HCT116 (cell line): Measurements from ENCODE around the gene SYTL3. TPM values are rescaled to one million over a fixed set of nuclear protein-coding genes. Genes with fewer than 3 reads are reported as not detected.
A peak's percentile ranks its signal among the peaks of the same experiment; 100 is the strongest.

Experiments
- ATAC-seq: fragments of 200-7000 bp; cut with Tn5 transposase; 2 replicates; pipeline ENCODE4 v1.9.1; 2020; ENCODE audit warnings: mild to moderate bottlenecking, moderate library complexity
- BruUV-seq: library from RNA; stranded (reverse); fragments of 400-500 nt; replicated peaks from 2 replicates; lab custom pipeline; 2021; lab: Mats Ljungman, UMichigan
- CTCF ChIA-PET: fragments of 300-600 bp; sonication (Branson Sonifier 250); formaldehyde crosslinking; loops from one replicate; lab custom pipeline; 2021; ENCODE audit warnings: antibody characterized with exemption; lab: Charles Lee
- POLR2A ChIA-PET: fragments of 300-600, 350-600 bp; sonication (Branson Sonifier 250); formaldehyde crosslinking; loops from one replicate; lab custom pipeline; 2021; ENCODE audit warnings: antibody characterized with exemption; lab: Charles Lee
- RAD21 ChIA-PET, 2 experiments: fragments of 300-600 bp; sonication (Branson Sonifier 250); formaldehyde crosslinking; loops; one replicate each; lab custom pipeline; 2023; ENCODE audit warnings: low total read pairs in 2 of 2; ENCODE audit not compliant: uncharacterized antibody in 2 of 2, unreplicated experiment in 2 of 2, low non-redundant PET in 1 of 2; lab: Charles Lee
- DNase-seq: peaks from one replicate; pipeline ENCODE4 v3.0.0-alpha.2; 2010; ENCODE audit warnings: low read depth, low spot score
- H2AFZ ChIP-seq: fragments of 200-600 bp; shearing (Covaris generic), sonication (generic); 2 replicates; pipeline ENCODE4 v1.6.1; 2017; ENCODE audit warnings: low read depth, mixed run types, mixed read lengths, antibody characterized with exemption, low read length; ENCODE audit not compliant: poor library complexity, severe bottlenecking
- H3K27ac ChIP-seq: 2 replicates; pipeline ENCODE4 v1.5.1; 2012; ENCODE audit warnings: low read depth, low read length
- H3K27me3 ChIP-seq: fragments of 200-600 bp; sonication (generic); 2 replicates; pipeline ENCODE4 v1.6.1; 2016; ENCODE audit warnings: mixed run types, low read length, mixed read lengths; ENCODE audit not compliant: insufficient read depth
- H3K36me3 ChIP-seq, 2 experiments: fragments of 200-500 bp in 1 of 2; fragments of 200-600 bp in 1 of 2; sonication (Bioruptor generic) in 1 of 2; sonication (generic) in 1 of 2; 2 replicates each; pipeline versions ENCODE4 v1.5.1 to v1.6.1; 2014 to 2016; ENCODE audit warnings: low read length in 2 of 2, inconsistent platforms in 1 of 2, mixed read lengths in 1 of 2, mixed run types in 1 of 2; ENCODE audit not compliant: insufficient read depth in 2 of 2, control insufficient read depth in 1 of 2
- H3K4me1 ChIP-seq, 2 experiments: fragments of 200-600 bp in 1 of 2; sonication (generic) in 1 of 2; 2 replicates each; pipeline versions ENCODE4 v1.5.1 to v1.6.1; 2012 to 2017; ENCODE audit warnings: low read length in 2 of 2, inconsistent platforms in 1 of 2, mild to moderate bottlenecking in 1 of 2, mixed read lengths in 1 of 2, mixed run types in 1 of 2, moderate library complexity in 1 of 2; ENCODE audit not compliant: insufficient read depth in 2 of 2, control insufficient read depth in 1 of 2
- H3K4me2 ChIP-seq: fragments of 200-600 bp; sonication (generic); 2 replicates; pipeline ENCODE4 v1.6.1; 2017; ENCODE audit warnings: mixed run types, low read length, mixed read lengths
- H3K4me3 ChIP-seq, 2 experiments: fragments of 200-600 bp in 1 of 2; sonication (generic) in 1 of 2; replicated peaks in 1 of 2; 2 replicates each; pipeline ENCODE4 v1.5.1; 2011 to 2016; ENCODE audit warnings: low read length in 2 of 2, control low read depth in 1 of 2, low read depth in 1 of 2, mild to moderate bottlenecking in 1 of 2, mixed read lengths in 1 of 2, mixed run types in 1 of 2
- H3K79me2 ChIP-seq: fragments of 200-600 bp; sonication (generic); 2 replicates; pipeline ENCODE4 v1.6.1; 2017; ENCODE audit warnings: mild to moderate bottlenecking, mixed run types, low read length, moderate library complexity, mixed read lengths; ENCODE audit not compliant: insufficient read depth
- H3K9ac ChIP-seq: fragments of 200-600 bp; sonication (generic); 2 replicates; pipeline ENCODE4 v1.6.1; 2016; ENCODE audit warnings: low read length, mixed read lengths
- H3K9me2 ChIP-seq: fragments of 200-600 bp; sonication (generic), shearing (Covaris generic); 2 replicates; pipeline ENCODE4 v1.6.1; 2017; ENCODE audit warnings: mixed run types, mild to moderate bottlenecking, moderate library complexity; ENCODE audit not compliant: insufficient read depth
- H3K9me3 ChIP-seq, 2 experiments: fragments of 200-500 bp in 1 of 2; fragments of 200-600 bp in 1 of 2; sonication (Bioruptor generic) in 1 of 2; sonication (generic) in 1 of 2; 2 replicates each; pipeline ENCODE4 v1.6.1; 2014 to 2017; ENCODE audit warnings: low read length in 2 of 2, mixed read lengths in 2 of 2, inconsistent platforms in 1 of 2, low read depth in 1 of 2, mild to moderate bottlenecking in 1 of 2, mixed run types in 1 of 2, moderate library complexity in 1 of 2; ENCODE audit not compliant: control insufficient read depth in 1 of 2, insufficient read depth in 1 of 2
- H4K20me1 ChIP-seq: fragments of 200-600 bp; sonication (generic), shearing (Covaris generic); 2 replicates; pipeline ENCODE4 v1.6.1; 2017; ENCODE audit warnings: mixed run types, mild to moderate bottlenecking, moderate library complexity; ENCODE audit not compliant: insufficient read depth
- CEBPB ChIP-seq: IDR thresholded peaks from 2 replicates; pipeline ENCODE4 v1.6.1; 2012; ENCODE audit warnings: low read depth
- EGR1 ChIP-seq: IDR thresholded peaks from 2 replicates; pipeline ENCODE4 v1.6.1; 2012; ENCODE audit warnings: low read depth
- EZH2 ChIP-seq: fragments of 200-600 bp; sonication (generic); IDR thresholded peaks from 2 replicates; pipeline ENCODE4 v1.6.1; 2017; ENCODE audit warnings: antibody characterized with exemption, mixed run types
- EZH2phosphoT487 ChIP-seq: fragments of 200-600 bp; IDR thresholded peaks from 2 replicates; pipeline ENCODE4 v1.6.1; 2018; ENCODE audit warnings: antibody characterized with exemption, borderline replicate concordance
- FOSL1 ChIP-seq: IDR thresholded peaks from 2 replicates; pipeline ENCODE4 v1.6.1; 2012; ENCODE audit warnings: low read depth
- JUND ChIP-seq: IDR thresholded peaks from 2 replicates; pipeline ENCODE4 v1.6.1; 2012
- POLR2AphosphoS5 ChIP-seq: IDR thresholded peaks from 2 replicates; pipeline ENCODE4 v1.6.1; 2011; ENCODE audit warnings: mild to moderate bottlenecking, low read depth, low read length, moderate library complexity
- YY1 ChIP-seq: IDR thresholded peaks from 2 replicates; pipeline ENCODE4 v1.6.1; 2011; ENCODE audit warnings: low read length, low read depth, moderate library complexity, mild to moderate bottlenecking; ENCODE audit not compliant: insufficient replicate concordance; ENCODE audit errors: extremely low read depth
- ZFX ChIP-seq: fragments of 450-650 bp; IDR thresholded peaks from 2 replicates; pipeline ENCODE4 v1.6.1; 2017
- intact Hi-C: fragments of 100-400 bp; cut with micrococcal nuclease; formaldehyde crosslinking; loops from 2 replicates; pipeline ENCODE4 v1.10.0; 2022
- total RNA-seq: library from RNA; stranded (reverse); gene quantifications from one replicate; pipeline ENCODE4 v1.2.1, GENCODE V29; 2021; ENCODE audit not compliant: unreplicated experiment
- TF ChIP-seq, protein P1 (sequence below): IDR thresholded peaks from 2 replicates; pipeline ENCODE4 v1.6.1; 2012

The SYTL3 gene
- total RNA-seq, 1 experiment from 2014 or later = 55.3 TPM

DNA sequence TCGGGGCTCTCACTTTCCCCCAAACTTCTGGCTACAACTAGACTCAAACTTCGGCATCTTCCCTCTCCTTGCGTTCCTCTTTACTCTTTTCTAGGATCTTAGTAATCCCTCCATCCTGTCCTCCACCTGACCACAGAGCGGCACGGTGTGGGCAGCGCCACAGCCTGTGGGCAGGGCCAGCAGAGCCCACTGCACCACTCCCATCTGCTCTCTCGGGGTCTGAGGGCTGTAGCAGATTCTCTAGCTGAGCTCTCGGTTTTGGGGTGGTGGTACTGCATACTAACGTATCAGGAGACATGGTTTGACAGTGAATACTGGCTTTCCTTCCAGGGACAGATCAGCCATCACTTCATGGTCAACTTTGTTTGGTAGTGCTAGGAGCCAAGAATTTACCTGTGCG, 111.9 kb downstream of the SYTL3 start:
- Histone ChIP-seq H3K27ac (peak overlapping the region; percentile 57), H3K9me3 (no peaks in the 10 kb centered on the region), H3K4me1 (peaks cover 43 to 100% of the 10 kb centered on the region in 2 experiments; a peak in 3 of 4 replicates), H4K20me1 (0 out of 2 replicates have a peak, but pooled peaks cover 8% of the 10 kb centered on the region), H3K36me3 (peaks cover 10 to 38% of the 10 kb centered on the region in 2 experiments), H3K4me2 (peak overlapping the region; percentile 9; the same call in 1 of the 2 replicates), H3K79me2 (peaks cover 1% of the 10 kb centered on the region; the same call in 1 of the 2 replicates), H3K4me3 (no peak overlapping the region), H3K9me2 (no peaks in the 10 kb centered on the region), H3K9ac (peak overlapping the region; percentile 18), H2AFZ (no peak overlapping the region), H3K27me3 (no peaks in the 10 kb centered on the region)
- no peak for DNase-seq
- BruUV-seq = no TSS peak
- ATAC-seq = no peak
- TF ChIP-seq YY1 (no peak), ZFX (no peak), EZH2phosphoT487 (no peak), EZH2 (no peak), FOSL1 (no peak), JUND (no peak), EGR1 (no peak)
- TF ChIP-seq, protein P1, sequence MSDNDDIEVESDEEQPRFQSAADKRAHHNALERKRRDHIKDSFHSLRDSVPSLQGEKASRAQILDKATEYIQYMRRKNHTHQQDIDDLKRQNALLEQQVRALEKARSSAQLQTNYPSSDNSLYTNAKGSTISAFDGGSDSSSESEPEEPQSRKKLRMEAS = no peak
- CTCF ChIA-PET = interaction anchor here (1.5 to 2.7 kb wide), 2 partner anchors 43 to 70 kb away, joined by 4 to 11 read pairs; no protein-coding TSS in a partner anchor
- RAD21 ChIA-PET = interaction anchor here in 1 of 2 experiments (1.4 kb wide), 1 partner anchor 43 kb away, joined by 3 read pairs; no protein-coding TSS in a partner anchor
- POLR2A ChIA-PET = interaction anchor here (0.7 to 9.3 kb wide), 2 partner anchors 17 to 107 kb away, joined by 3 to 39 read pairs; no protein-coding TSS in a partner anchor
- intact Hi-C loops = loop anchor here (2.0 to 10.0 kb wide), 3 partner anchors 43 to 343 kb away; no protein-coding TSS in a partner anchor

DNA sequence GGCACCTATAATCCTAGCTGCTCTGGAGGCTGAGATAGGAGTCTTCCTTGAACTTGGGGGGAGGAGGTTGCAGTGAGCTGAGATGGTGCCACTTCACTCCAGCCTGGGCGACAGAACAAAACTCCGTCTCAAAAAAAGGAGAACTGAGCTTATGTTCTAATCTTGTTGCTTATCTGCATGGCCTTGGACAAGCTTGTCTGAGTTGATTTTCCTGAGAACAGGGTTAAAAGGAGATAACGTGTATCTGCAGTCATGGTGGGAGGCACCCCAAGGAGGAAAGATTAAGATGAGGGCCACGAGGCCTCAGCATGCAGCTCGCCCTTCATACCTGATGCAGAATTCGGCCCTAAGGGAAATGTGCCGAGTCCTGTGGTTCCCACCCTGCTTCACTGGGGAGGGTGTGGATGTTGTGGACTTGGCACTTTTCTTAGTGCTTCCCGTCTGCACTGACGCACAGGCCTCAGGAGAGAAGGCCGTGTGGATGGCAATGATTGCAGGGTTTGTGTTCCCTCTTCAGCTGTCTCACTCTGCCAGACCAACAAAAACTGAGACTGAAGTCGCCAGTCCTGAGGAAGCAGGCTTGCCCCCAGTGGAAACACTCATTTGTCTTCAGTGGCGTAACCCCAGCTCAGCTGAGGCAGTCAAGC, 113.1 kb downstream of the SYTL3 start:
- no peak for DNase-seq
- H3K4me2 ChIP-seq = 0 out of 2 replicates have a peak overlapping the region, but pooled peaks have one; percentile 2
- H3K27ac ChIP-seq = peak overlapping the region; percentile 57
- H4K20me1 ChIP-seq = peaks cover 8% of the 10 kb centered on the region; the same call in 1 of the 2 replicates
- BruUV-seq = no TSS peak
- no peak overlapping the region for H3K4me3 ChIP-seq
- H3K9me2 ChIP-seq = no peaks in the 10 kb centered on the region
- no peaks in the 10 kb centered on the region for H3K27me3 ChIP-seq
- CTCF ChIA-PET = interaction anchor here (1.0 to 2.7 kb wide), 4 partner anchors 44 to 372 kb away, joined by 4 to 11 read pairs (median 7); no protein-coding TSS in a partner anchor
- RAD21 ChIA-PET = interaction anchor here (0.7 to 1.4 kb wide), 3 partner anchors 44 to 59 kb away, joined by 3 read pairs; no protein-coding TSS in a partner anchor
- intact Hi-C loops = loop anchor here (2.0 to 10.0 kb wide), 2 partner anchors 44 to 342 kb away; no protein-coding TSS in a partner anchor
- H3K4me1 ChIP-seq = peaks cover 38 to 100% of the 10 kb centered on the region in 2 experiments; a peak in 3 of 4 replicates
- TF ChIP-seq POLR2AphosphoS5 (peak; percentile 72), CEBPB (no peak)
- H3K9me3 ChIP-seq = no peaks in the 10 kb centered on the region
- peaks cover 18 to 41% of the 10 kb centered on the region in 2 experiments for H3K36me3 ChIP-seq
- H3K79me2 ChIP-seq = peaks cover 12% of the 10 kb centered on the region; the same call in 1 of the 2 replicates
- peak overlapping the region; percentile 40 for H3K9ac ChIP-seq
- POLR2A ChIA-PET = interaction anchor here (1.1 to 9.3 kb wide), 4 partner anchors 20 to 106 kb away, joined by 4 to 39 read pairs (median 5); no protein-coding TSS in a partner anchor
- ATAC-seq = peak; percentile 8
- H2AFZ ChIP-seq = no peak overlapping the region
